NCI-H82 (cell line): ENCODE measurements around the gene SCUBE3.

ENCODE experiments used
- DNase-seq: peaks from one replicate; lab custom pipeline; 2025; lab: John Stamatoyannopoulos, UW

Gene SCUBE3

GRCh38 chr6:35240838-35241801 lies 27.4 kb downstream of the SCUBE3 start:
- peak; percentile 80 for DNase-seq

GRCh38 chr6:35242486-35242885 lies 28.7 kb downstream of the SCUBE3 start:
- DNase-seq: no peak

DNA sequence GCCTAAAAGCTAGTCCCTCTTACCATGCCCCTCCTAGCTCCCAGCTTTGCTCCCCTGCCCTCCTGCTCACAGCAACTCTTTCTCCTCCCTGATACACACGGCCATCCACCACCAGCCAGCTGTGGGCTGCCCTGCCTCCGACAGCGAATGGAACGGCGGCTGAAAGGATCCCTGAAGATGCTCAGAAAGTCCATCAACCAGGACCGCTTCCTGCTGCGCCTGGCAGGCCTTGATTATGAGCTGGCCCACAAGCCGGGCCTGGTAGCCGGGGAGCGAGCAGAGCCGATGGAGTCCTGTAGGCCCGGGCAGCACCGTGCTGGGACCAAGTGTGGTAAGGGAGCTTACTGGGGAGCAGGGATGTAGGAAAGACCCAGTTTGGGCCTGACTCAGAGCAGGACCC lies 29.1 kb downstream of the SCUBE3 start:
- DNase-seq: no peak

GRCh38 chr6:35243386-35243958 lies 29.7 kb downstream of the SCUBE3 start:
- no peak for DNase-seq

GRCh38 chr6:35244551-35244950 lies 30.8 kb downstream of the SCUBE3 start:
- DNase-seq: no peak

DNA sequence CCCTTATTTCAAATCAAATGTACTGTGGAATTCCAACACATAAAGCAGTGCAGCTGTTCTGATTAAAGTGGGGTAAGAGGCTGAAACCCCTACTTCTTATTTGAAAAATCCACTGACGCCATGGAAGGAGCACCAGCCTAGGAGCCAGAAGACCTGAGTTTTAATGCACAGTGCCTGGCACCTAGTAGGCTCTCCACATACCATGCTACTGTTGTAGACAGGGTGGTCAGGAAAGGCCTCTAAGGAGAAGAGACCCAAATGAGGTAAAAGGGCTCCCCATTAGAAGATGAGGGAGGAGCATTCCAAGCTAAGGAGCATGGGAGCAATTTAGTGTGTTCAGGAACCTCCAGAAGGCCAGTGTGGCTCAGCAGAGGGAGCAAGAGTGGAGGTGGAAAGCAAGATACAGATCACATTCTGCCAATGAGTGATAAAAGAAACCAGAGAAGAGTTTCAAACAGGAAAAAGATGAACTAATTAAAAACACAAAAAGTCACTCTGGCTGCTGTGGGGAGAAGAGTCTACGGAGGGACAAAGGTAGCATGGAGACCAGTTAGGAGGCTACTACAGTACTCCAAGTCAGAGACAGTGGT lies 34.0 kb downstream of the SCUBE3 start:
- DNase-seq: no peak

DNA sequence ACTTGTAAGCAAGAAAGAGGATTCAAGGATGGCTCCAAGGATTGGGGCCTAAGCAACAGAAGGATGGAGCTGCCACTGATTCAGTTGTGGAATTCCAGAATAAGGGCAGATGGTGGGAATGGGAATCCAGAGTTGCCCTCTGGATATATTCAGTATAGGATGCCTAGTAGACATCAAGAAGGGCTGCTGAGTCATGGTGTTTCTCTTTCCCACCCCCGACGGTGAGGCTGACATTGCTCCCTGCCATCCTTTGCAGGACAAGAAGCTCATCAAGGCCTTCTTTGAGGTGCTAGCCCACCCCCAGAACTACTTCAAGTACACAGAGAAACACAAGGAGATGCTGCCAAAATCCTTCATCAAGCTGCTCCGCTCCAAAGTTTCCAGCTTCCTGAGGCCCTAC lies 34.5 kb downstream of the SCUBE3 start:
- no peak for DNase-seq

- no peak for DNase-seq
Observed at GRCh38 chr6:35248965-35249364, 35.2 kb downstream of the SCUBE3 start.

DNA sequence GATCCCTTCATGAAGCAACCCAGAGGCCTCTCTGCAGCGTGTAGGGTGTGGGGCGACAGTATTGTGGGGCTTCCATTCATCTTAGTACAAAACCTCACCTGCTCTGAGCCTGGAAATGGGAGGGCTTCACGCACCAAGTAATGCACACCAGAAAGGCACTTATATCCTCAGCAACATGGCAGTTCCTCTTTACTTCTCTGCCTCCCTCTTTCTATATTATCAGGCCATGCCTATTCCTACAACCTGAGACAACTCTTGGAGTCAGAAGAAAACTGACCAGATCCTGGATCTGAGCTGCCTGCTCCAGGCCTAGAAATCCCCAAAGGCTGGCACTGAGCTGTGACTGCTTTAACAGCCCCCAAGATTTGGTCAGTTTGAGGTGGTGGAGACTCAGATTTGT lies 38.2 kb downstream of the SCUBE3 start:
- no peak for DNase-seq

DNA sequence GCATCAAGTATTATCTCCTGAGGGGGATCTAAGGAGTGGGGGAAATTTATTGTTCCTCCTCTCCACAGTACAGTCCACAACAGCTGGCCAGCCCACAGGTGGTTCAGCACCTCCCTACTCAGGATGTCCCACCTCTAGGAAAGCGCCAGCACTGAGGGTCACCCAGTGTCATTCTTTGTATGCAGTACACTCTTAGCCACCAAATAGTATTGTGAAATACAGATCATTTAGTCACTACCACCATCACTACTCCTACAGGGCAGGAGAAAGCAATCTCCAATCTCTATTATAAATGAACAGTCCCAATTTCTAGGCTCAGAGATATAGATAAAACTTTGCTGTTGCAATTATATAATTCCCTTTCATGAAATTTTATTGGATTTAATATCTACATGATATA lies 39.5 kb downstream of the SCUBE3 start:
- no peak for DNase-seq

GRCh38 chr6:35258336-35258735 lies 44.6 kb downstream of the SCUBE3 start:
- DNase-seq: no peak

- peak; percentile 85 for DNase-seq
Observed at GRCh38 chr6:35258858-35259193, 45.1 kb downstream of the SCUBE3 start.

DNA sequence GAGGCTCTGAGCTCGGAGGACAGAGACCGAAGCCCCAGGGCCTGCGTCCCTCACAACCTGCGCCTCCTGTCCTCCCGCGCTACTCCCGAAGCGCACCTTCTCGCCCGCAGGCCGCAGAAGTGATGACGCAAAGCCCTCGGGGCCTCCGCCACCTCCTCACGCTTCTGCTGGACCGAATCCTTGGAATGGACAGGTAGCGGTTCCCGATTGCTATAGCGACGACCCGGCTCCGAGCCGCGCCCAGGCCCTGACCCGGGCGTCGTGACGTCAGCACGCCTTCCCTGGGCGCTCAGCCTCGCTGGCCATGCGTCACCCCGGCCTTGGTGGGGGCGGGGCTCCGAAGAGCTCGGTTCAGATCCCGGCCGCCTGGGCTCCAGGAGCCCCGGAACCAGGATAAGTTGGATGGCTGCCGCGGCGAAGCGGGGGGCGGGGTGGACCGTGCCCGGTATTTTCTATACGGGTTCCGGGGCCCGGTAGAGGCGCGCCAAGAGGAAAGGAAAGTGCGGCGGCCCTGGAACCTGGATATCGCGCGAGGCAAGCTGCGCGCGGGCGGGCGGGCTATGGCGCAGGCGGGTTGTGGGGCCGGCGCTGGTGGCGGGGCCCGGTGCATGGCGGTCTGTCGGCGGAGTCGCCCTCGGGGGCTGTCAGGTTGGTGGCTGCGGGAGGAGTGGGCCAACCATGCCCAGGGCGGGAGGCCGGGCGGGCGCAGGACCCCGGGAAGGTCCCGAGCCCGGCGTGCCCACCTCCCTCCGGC lies 45.6 kb downstream of the SCUBE3 start, which contains the start of gene ZNF76:
TSS of gene ZNF76 (plus strand) at position 542 of the 754 bp plus-strand sequence. CDS start 21,417 bp downstream, outside the sequence.
- DNase-seq: peak; percentile 99

DNA sequence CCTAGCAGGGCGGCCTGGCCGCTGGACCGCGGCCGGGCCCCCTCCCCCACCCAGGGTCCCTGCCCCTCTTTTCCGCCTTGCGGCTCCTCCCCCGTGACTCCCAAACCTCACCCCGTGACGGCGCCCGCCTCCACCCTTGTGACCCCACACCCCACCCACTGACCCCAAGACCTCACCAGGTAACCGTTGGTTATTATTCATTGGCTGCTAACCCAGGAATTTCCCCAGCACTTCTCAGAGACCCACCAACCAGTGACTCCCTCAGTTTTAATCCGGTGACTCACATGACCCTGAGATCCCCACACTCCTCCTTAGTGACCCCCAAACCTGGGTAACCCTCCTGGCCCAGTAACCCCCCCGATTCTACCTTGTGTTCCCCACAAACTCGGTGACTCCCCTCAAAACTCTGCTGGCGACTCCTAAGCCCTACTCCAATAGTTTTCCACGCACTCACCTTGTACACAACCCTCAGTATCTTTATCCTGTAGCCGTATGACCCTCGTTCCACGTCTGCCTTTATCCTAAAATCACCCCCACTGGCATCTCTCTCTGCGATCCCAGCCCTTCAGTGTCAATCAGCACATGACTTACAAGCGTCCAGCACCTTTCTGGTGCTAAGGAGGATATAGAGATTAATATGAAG lies 46.3 kb downstream of the SCUBE3 start:
- DNase-seq: peak; percentile 79

DNA sequence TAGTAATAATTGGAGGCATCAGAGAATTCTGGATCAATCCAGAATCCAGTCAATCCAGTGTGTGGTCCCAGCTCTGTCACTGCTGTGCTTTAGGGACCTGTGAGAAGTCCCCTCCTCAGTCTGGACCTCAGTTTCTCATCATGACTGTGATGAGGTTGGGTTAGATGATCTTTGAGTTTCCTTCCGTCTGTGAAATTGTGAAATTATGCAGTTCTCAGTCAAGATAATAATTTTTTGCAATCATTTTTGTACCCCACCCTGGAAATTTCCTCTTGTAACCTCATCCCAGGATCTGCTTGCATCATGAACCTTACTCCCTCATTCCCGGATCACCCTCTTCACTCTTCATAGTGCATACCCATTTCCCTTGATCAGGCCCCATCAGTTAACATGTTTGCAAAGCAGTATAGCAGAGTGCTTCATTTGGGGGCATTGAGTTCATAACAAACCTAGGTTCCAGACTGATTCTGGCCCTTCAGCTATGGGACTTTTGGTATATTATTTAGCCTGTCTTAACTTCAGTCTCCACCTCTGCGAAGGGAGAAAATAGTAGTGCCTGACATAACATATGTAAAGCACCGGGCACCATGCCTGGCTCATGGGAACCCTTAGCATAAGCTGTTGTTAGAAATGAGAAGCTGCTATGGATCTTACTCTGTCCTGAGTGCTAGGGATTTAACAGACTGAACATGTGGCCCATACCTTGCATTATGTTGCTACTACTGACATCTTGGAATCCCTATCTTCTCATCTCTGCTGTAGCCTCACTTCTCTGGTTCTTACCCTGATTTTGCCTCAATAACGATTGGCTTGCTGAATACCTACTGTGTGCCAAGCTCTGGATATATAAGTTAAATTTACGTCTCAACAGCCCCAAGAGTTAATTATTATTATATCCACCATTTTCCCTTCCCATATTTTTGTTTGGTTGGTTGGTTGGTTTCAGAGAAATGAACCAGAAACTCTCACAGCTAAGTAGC lies 47.1 kb downstream of the SCUBE3 start:
- DNase-seq: peak; percentile 60

DNA sequence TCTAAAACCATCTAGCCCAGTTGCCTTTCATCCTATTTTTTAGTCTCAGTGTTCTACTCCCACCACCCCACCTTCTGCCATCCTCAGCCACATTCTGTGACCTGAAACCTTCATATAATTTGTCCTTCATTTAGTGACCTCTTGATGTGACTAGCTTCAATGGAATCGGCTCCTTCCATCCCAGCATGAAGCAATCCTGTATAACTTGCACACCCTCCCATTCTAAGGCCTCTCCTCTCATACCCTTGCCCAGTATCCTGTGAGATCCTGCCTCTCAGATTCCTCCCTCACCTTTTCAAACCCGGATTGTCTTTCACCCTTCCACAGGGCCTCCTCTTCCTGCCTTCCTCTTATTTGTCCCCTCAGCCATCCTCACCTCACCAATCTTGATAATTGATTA lies 48.8 kb downstream of the SCUBE3 start:
- DNase-seq: no peak

DNA sequence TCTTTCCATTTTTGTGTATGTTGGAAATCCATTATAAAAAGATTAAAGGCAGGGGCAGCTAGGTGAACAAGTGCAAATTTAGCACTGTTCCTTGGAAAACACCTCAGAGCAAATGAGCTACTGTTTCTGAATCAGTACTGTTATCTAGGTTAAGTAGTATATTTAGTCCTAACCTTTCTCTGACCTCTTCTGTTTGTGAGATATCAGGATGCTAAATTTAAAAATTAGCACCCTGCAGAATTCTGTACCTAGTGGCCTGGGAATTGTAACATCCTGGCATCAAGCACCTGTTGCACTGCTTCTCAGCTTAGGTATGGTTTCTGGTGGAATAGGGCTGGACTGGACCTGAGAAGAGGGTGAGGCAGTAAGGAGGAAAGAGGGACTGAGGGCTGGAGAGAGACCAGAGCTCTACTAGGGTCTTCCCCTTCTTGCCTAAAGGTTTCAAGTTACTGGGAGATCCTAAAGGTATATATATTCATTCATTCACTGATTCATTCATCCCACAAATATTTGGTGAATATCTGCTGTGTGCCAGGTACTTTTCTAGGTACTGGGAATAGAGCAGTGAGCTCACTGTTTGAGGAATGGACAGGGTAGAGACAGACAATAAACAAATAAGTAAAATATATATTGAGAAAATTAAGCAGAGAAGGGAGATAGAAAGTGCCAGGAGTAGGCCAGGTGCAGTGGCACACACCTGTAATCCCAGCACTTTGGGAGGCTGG lies 51.0 kb downstream of the SCUBE3 start:
- no peak for DNase-seq

- DNase-seq: peak; percentile 23
Observed at GRCh38 chr6:35265523-35265922, 51.8 kb downstream of the SCUBE3 start.

- peak; percentile 16 for DNase-seq
Observed at GRCh38 chr6:35267446-35267845, 53.7 kb downstream of the SCUBE3 start.

- DNase-seq: no peak
Observed at GRCh38 chr6:35267897-35268296, 54.1 kb downstream of the SCUBE3 start.
